GM23338 (cell line): ENCODE results near the gene STPG2. TPM values are rescaled to one million over a fixed set of nuclear protein-coding genes. Genes with fewer than 3 reads are reported as not detected.

Experiments used
- NANOG ChIP-seq: IDR thresholded peaks from 2 replicates; pipeline ENCODE4 v1.6.1; 2016; ENCODE audit warnings: antibody characterized with exemption, borderline replicate concordance
- ZNF331 ChIP-seq: fragments of 250-450 bp; sonication (Bioruptor Pico); IDR thresholded peaks from 2 replicates; pipeline ENCODE4 v1.5.0; 2020; ENCODE audit warnings: low read depth, mild to moderate bottlenecking, moderate library complexity
- ZNF462 ChIP-seq: fragments of 250-450 bp; sonication (Bioruptor Pico); IDR thresholded peaks from 2 replicates; pipeline ENCODE4 v1.5.0; 2020; ENCODE audit warnings: mild to moderate bottlenecking, moderate library complexity
- polyA plus RNA-seq: library from polyadenylated mRNA; unstranded; fragments of >200 nt; fragmentation: Nextera tagmentation; extraction: Ambion mirVana; gene quantifications from 2 replicates; pipeline ENCODE4 v1.2.1, GENCODE V29; 2016
- total RNA-seq: library from RNA; depleted of rRNA; stranded (reverse); fragments of >200 nt; shearing (Covaris generic); gene quantifications from 2 replicates; pipeline ENCODE4 v1.2.3, GENCODE V29; 2014
- TF ChIP-seq, protein P1 (sequence below): IDR thresholded peaks from one replicate; pipeline ENCODE4 v1.6.1; 2018; ENCODE audit warnings: antibody characterized with exemption; ENCODE audit not compliant: unreplicated experiment
- TF ChIP-seq, protein P2 (sequence below): IDR thresholded peaks from 2 replicates; pipeline ENCODE4 v1.6.1; 2016; ENCODE audit warnings: antibody characterized with exemption

STPG2 gene
- total and polyA plus RNA-seq, 2 experiments from 2014 or later = 0.17 to 0.32 TPM

DNA sequence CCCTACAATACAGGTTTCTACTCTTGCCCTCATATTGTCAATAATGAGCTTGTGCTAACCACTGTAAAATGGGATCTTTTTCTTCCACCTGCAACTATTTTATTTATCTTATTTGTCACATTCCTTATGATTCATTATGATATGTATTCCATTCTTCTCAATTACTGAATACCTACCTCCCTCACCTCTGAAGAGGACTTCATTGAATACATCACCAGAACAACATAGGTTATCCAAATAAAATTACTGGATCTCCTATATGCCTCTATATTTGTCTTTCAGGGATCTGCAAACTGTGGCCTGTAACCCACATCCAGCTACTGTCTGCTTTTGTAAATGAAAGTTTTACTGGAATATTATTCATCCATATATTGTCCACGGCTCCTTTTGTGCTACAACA, 41.3 kb downstream of the STPG2 start (continued):
- TF ChIP-seq, protein P1, sequence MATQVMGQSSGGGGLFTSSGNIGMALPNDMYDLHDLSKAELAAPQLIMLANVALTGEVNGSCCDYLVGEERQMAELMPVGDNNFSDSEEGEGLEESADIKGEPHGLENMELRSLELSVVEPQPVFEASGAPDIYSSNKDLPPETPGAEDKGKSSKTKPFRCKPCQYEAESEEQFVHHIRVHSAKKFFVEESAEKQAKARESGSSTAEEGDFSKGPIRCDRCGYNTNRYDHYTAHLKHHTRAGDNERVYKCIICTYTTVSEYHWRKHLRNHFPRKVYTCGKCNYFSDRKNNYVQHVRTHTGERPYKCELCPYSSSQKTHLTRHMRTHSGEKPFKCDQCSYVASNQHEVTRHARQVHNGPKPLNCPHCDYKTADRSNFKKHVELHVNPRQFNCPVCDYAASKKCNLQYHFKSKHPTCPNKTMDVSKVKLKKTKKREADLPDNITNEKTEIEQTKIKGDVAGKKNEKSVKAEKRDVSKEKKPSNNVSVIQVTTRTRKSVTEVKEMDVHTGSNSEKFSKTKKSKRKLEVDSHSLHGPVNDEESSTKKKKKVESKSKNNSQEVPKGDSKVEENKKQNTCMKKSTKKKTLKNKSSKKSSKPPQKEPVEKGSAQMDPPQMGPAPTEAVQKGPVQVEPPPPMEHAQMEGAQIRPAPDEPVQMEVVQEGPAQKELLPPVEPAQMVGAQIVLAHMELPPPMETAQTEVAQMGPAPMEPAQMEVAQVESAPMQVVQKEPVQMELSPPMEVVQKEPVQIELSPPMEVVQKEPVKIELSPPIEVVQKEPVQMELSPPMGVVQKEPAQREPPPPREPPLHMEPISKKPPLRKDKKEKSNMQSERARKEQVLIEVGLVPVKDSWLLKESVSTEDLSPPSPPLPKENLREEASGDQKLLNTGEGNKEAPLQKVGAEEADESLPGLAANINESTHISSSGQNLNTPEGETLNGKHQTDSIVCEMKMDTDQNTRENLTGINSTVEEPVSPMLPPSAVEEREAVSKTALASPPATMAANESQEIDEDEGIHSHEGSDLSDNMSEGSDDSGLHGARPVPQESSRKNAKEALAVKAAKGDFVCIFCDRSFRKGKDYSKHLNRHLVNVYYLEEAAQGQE = no peak
- TF ChIP-seq ZNF462 (CRISPR knock-in tag) (no peak), NANOG (no peak), ZNF331 (CRISPR knock-in tag) (no peak)
- TF ChIP-seq, protein P2, sequence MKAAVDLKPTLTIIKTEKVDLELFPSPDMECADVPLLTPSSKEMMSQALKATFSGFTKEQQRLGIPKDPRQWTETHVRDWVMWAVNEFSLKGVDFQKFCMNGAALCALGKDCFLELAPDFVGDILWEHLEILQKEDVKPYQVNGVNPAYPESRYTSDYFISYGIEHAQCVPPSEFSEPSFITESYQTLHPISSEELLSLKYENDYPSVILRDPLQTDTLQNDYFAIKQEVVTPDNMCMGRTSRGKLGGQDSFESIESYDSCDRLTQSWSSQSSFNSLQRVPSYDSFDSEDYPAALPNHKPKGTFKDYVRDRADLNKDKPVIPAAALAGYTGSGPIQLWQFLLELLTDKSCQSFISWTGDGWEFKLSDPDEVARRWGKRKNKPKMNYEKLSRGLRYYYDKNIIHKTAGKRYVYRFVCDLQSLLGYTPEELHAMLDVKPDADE = no peak
